ENCODE results near the gene DDX51. TPM values are rescaled to one million over a fixed set of nuclear protein-coding genes. Genes with fewer than 3 reads are reported as not detected.

The DDX51 gene
- total RNA-seq, 1 experiment from 2014 or later: 38.1 TPM

DNA sequence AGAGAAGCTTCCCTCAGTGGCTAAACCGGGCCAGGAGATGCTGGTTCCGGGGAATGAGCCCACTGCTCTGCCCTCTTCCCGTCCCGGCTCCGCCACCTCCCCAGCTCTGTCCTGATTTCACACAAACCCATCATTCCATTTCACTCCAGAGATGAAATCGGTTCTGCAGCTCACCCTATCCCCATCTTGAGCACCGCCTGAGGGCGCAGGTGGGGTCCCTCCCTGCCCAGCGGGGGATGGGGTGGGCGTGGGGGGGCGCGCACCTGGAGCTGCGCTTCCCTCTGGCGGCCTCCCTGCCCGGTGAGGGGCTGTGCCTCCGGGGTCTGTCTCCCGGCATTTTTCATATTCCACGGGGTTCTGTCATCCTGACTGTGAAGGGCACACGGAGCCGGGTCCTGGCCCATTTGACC is 44.8 kb upstream of the DDX51 start:
- Histone ChIP-seq H3K9ac (ENCODE audit: low read length) (peak overlapping the region; percentile 64), H3K4me3 (replicated peaks in 1 of 2; ENCODE audit: low read depth in 1 of 2, low read length in 2 of 2) (peak overlapping the region; percentile 50 to 67)
- no peak for DNase-seq (ENCODE audit: low read depth, low spot score)

DNA sequence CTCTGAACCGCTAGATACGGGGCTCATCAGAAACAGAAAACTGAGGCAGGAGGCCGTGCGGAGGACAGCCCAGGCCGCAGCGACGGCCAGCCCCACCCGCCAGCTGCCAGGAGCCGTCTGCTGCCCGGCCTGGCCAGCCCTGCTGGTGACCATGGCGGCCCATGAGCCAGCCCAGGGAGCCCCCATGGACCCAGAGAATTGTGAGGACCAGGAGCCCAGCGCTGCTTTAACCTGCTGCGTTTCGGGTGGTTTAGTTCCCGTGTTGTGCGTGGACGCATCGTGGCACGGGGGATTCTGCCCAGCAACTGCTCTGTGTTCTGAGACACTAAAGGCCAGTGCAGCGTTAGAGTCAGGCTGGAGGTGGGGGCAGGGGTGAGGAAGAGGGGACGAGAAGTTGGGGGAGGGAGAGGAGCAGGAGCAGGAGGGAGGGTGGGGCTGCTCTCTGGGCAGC is 44.4 kb upstream of the DDX51 start:
- RAD21 ChIA-PET (ENCODE audit: low non-redundant PET in 1 of 2, low total read pairs in 2 of 2, uncharacterized antibody in 2 of 2, unreplicated experiment in 2 of 2): no interaction called here
- H3K9ac ChIP-seq (ENCODE audit: low read length): no peak overlapping the region
- POLR2A ChIA-PET: interaction anchor here (1.5 kb wide), 1 partner anchor 12 kb away, joined by 8 read pairs; no protein-coding TSS in a partner anchor
- 0 out of 2 replicates have a peak, but pooled peaks cover 5% of the 10 kb centered on the region for H3K27me3 ChIP-seq (ENCODE audit: insufficient read depth, low read length)
- H3K4me1 ChIP-seq (ENCODE audit: control insufficient read depth in 1 of 2, insufficient read depth in 2 of 2, low read length in 2 of 2): peaks cover 7 to 22% of the 10 kb centered on the region in 2 experiments
- BruUV-seq (replicated peaks): no TSS peak
- H3K79me2 ChIP-seq (ENCODE audit: insufficient read depth, low read length): no peaks in the 10 kb centered on the region
- no peaks in the 10 kb centered on the region for H3K36me3 ChIP-seq (ENCODE audit: control insufficient read depth in 1 of 2, insufficient read depth in 2 of 2, low read length in 2 of 2)
- H2AFZ ChIP-seq (ENCODE audit: low read depth, low read length, poor library complexity, severe bottlenecking): no peak overlapping the region
- no peak for DNase-seq (ENCODE audit: low read depth, low spot score)
- peak overlapping the region; percentile 50 to 67 for H3K4me3 ChIP-seq (replicated peaks in 1 of 2; ENCODE audit: low read depth in 1 of 2, low read length in 2 of 2)
- CTCF ChIA-PET: no interaction called here
- TF ChIP-seq, protein P1, sequence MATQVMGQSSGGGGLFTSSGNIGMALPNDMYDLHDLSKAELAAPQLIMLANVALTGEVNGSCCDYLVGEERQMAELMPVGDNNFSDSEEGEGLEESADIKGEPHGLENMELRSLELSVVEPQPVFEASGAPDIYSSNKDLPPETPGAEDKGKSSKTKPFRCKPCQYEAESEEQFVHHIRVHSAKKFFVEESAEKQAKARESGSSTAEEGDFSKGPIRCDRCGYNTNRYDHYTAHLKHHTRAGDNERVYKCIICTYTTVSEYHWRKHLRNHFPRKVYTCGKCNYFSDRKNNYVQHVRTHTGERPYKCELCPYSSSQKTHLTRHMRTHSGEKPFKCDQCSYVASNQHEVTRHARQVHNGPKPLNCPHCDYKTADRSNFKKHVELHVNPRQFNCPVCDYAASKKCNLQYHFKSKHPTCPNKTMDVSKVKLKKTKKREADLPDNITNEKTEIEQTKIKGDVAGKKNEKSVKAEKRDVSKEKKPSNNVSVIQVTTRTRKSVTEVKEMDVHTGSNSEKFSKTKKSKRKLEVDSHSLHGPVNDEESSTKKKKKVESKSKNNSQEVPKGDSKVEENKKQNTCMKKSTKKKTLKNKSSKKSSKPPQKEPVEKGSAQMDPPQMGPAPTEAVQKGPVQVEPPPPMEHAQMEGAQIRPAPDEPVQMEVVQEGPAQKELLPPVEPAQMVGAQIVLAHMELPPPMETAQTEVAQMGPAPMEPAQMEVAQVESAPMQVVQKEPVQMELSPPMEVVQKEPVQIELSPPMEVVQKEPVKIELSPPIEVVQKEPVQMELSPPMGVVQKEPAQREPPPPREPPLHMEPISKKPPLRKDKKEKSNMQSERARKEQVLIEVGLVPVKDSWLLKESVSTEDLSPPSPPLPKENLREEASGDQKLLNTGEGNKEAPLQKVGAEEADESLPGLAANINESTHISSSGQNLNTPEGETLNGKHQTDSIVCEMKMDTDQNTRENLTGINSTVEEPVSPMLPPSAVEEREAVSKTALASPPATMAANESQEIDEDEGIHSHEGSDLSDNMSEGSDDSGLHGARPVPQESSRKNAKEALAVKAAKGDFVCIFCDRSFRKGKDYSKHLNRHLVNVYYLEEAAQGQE (IDR thresholded peaks at IDR 0.05; ENCODE audit: low read depth): no peak
- TF ChIP-seq EZH2 (IDR thresholded peaks at IDR 0.05) (no peak), JUND (IDR thresholded peaks at IDR 0.05) (no peak), SIN3A (IDR thresholded peaks at IDR 0.05; ENCODE audit: low read depth) (no peak), SRF (IDR thresholded peaks at IDR 0.05; ENCODE audit: low read depth) (no peak), MAX (IDR thresholded peaks at IDR 0.05) (no peak), TCF7L2 (IDR thresholded peaks at IDR 0.05; ENCODE audit: borderline replicate concordance, extremely low read depth, insufficient read depth, insufficient read length) (no peak), ZFX (IDR thresholded peaks at IDR 0.05) (no peak), SP1 (IDR thresholded peaks at IDR 0.05; ENCODE audit: low read depth) (no peak), CEBPB (IDR thresholded peaks at IDR 0.05; ENCODE audit: low read depth) (no peak), EZH2phosphoT487 (IDR thresholded peaks at IDR 0.05; ENCODE audit: borderline replicate concordance) (no peak)
- TF ChIP-seq, protein P2, sequence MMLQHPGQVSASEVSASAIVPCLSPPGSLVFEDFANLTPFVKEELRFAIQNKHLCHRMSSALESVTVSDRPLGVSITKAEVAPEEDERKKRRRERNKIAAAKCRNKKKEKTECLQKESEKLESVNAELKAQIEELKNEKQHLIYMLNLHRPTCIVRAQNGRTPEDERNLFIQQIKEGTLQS (IDR thresholded peaks at IDR 0.05): no peak
- no peaks in the 10 kb centered on the region for H3K9me2 ChIP-seq (ENCODE audit: insufficient read depth)
- H3K4me2 ChIP-seq (ENCODE audit: low read length): peak overlapping the region; percentile 95
- H3K9me3 ChIP-seq (ENCODE audit: control insufficient read depth in 1 of 2, insufficient read depth in 1 of 2, low read depth in 1 of 2, low read length in 2 of 2): peaks cover 0 to 7% of the 10 kb centered on the region in 2 experiments; a peak in 2 of 4 replicates
- no peak for ATAC-seq
- intact Hi-C loops (cut with micrococcal nuclease): no loop called here
- H3K27ac ChIP-seq (ENCODE audit: low read depth, low read length): no peak overlapping the region
- no peaks in the 10 kb centered on the region for H4K20me1 ChIP-seq (ENCODE audit: insufficient read depth)

More for the DNA sequence above, 44.8 kb upstream of the DDX51 start:
- Histone ChIP-seq H3K4me2 (ENCODE audit: low read length) (peak overlapping the region; percentile 95), H3K9me2 (ENCODE audit: insufficient read depth) (no peaks in the 10 kb centered on the region), H3K27me3 (ENCODE audit: insufficient read depth, low read length) (0 out of 2 replicates have a peak, but pooled peaks cover under 1% of the 10 kb centered on the region), H2AFZ (ENCODE audit: low read depth, low read length, poor library complexity, severe bottlenecking) (no peak overlapping the region), H3K79me2 (ENCODE audit: insufficient read depth, low read length) (no peaks in the 10 kb centered on the region), H3K9me3 (ENCODE audit: control insufficient read depth in 1 of 2, insufficient read depth in 1 of 2, low read depth in 1 of 2, low read length in 2 of 2) (peaks cover 4 to 11% of the 10 kb centered on the region in 2 experiments; a peak in 2 of 4 replicates), H3K4me1 (ENCODE audit: control insufficient read depth in 1 of 2, insufficient read depth in 2 of 2, low read length in 2 of 2) (peaks cover 7 to 22% of the 10 kb centered on the region in 2 experiments), H4K20me1 (ENCODE audit: insufficient read depth) (no peaks in the 10 kb centered on the region), H3K27ac (ENCODE audit: low read depth, low read length) (peak overlapping the region; percentile 55; the same call in 1 of the 2 replicates), H3K36me3 (ENCODE audit: control insufficient read depth in 1 of 2, insufficient read depth in 2 of 2, low read length in 2 of 2) (no peaks in the 10 kb centered on the region)
- intact Hi-C loops (cut with micrococcal nuclease): no loop called here
- BruUV-seq (replicated peaks): no TSS peak
- ChIA-PET RAD21 (ENCODE audit: low non-redundant PET in 1 of 2, low total read pairs in 2 of 2, uncharacterized antibody in 2 of 2, unreplicated experiment in 2 of 2) (no interaction called here), CTCF (interaction anchor here (1.2 kb wide), 1 partner anchor 30 kb away, joined by 5 read pairs; no protein-coding TSS in a partner anchor), POLR2A (interaction anchor here (0.6 to 1.5 kb wide), 2 partner anchors 12 to 448 kb away, joined by 4 to 8 read pairs; no protein-coding TSS in a partner anchor)
- peak; percentile 3; the same call in 1 of the 2 replicates for ATAC-seq
- TF ChIP-seq, protein P2 (IDR thresholded peaks at IDR 0.05): no peak
- TF ChIP-seq EZH2 (IDR thresholded peaks at IDR 0.05) (no peak), POLR2A (IDR thresholded peaks at IDR 0.05; ENCODE audit: borderline replicate concordance, extremely low read depth, insufficient read depth, insufficient read length) (no peak), ELF1 (IDR thresholded peaks at IDR 0.05; ENCODE audit: borderline replicate concordance, low read depth) (no peak), SIN3A (IDR thresholded peaks at IDR 0.05; ENCODE audit: low read depth) (no peak), TCF7L2 (IDR thresholded peaks at IDR 0.05; ENCODE audit: borderline replicate concordance, extremely low read depth, insufficient read depth, insufficient read length) (no peak)

All from HCT116 (cell line).